Stimulated activated naive CD8-positive, alpha-beta T cell treated with anti-CD3 and anti-CD28 coated beads, Interleukin-15, amount 100 ng/mL, for 72 hours (primary cell): ENCODE data around the gene RHOD.

Experiments used
- ATAC-seq: fragments of 150-1000 bp; cut with Tn5 transposase; 2 replicates; pipeline ENCODE4 v1.10.0; 2021; ENCODE audit warnings: mild to moderate bottlenecking, moderate library complexity
- DNase-seq, 2 donors: peaks; one replicate each; pipeline ENCODE4 v3.0.0; 2021 to 2022
- H3K27ac Mint-ChIP-seq, 2 donors: one replicate each; pipeline ENCODE4 v1.8.0; 2022; ENCODE audit warnings: mild to moderate bottlenecking in 2 of 2, mixed read lengths in 2 of 2, moderate library complexity in 2 of 2
- H3K27me3 Mint-ChIP-seq: one replicate; pipeline ENCODE4 v1.8.0; 2022; ENCODE audit warnings: mixed read lengths
- H3K4me1 Mint-ChIP-seq: one replicate; pipeline ENCODE4 v1.8.0; 2022; ENCODE audit warnings: mild to moderate bottlenecking, mixed read lengths
- H3K4me3 Mint-ChIP-seq, 2 donors: one replicate each; pipeline ENCODE4 v1.8.0; 2022; ENCODE audit warnings: mild to moderate bottlenecking in 2 of 2, mixed read lengths in 2 of 2, moderate library complexity in 1 of 2
- H3K9me3 Mint-ChIP-seq, 2 donors: one replicate each; pipeline ENCODE4 v1.8.0; 2022; ENCODE audit warnings: mixed read lengths in 2 of 2

Gene RHOD

GRCh38 chr11:67050139-67050538, 6.5 kb upstream of the RHOD start:
- H3K27ac Mint-ChIP-seq, result no peak overlapping the region
- H3K4me3 Mint-ChIP-seq, result no peak overlapping the region
- peaks cover 2% of the 10 kb centered on the region for H3K4me1 Mint-ChIP-seq
- H3K27me3 Mint-ChIP-seq, result peaks cover 56% of the 10 kb centered on the region
- ATAC-seq (no peak), DNase-seq (no peak)
- H3K9me3 Mint-ChIP-seq, result no peaks in the 10 kb centered on the region

- no peak for ATAC-seq
- Mint-ChIP-seq H3K27me3 (peaks cover 61% of the 10 kb centered on the region), H3K4me3 (no peak overlapping the region), H3K4me1 (peaks cover 14% of the 10 kb centered on the region), H3K27ac (peak overlapping the region; percentile 51 to 86), H3K9me3 (no peaks in the 10 kb centered on the region)
- no peak for DNase-seq
These were observed 5.3 kb upstream of the RHOD start for GRCh38 chr11:67051180-67051893.

- DNase-seq (no peak), ATAC-seq (no peak)
- Mint-ChIP-seq H3K9me3 (no peaks in the 10 kb centered on the region), H3K27ac (peak overlapping the region in 1 of 2 donors; percentile 86), H3K4me1 (peaks cover 18% of the 10 kb centered on the region), H3K27me3 (peaks cover 64% of the 10 kb centered on the region), H3K4me3 (no peak overlapping the region)
These were observed 4.6 kb upstream of the RHOD start for GRCh38 chr11:67051945-67052488.

- Mint-ChIP-seq H3K27me3 (peaks cover 64% of the 10 kb centered on the region), H3K9me3 (no peaks in the 10 kb centered on the region), H3K27ac (no peak overlapping the region), H3K4me1 (peaks cover 18% of the 10 kb centered on the region), H3K4me3 (no peak overlapping the region)
- ATAC-seq (no peak), DNase-seq (no peak)
These were observed 3.8 kb upstream of the RHOD start for GRCh38 chr11:67052891-67053290.

GRCh38 chr11:67053896-67054329, 2.7 kb upstream of the RHOD start:
- H3K4me3 Mint-ChIP-seq, result no peak overlapping the region
- H3K9me3 Mint-ChIP-seq, result no peaks in the 10 kb centered on the region
- DNase-seq, result peak; percentile 29 to 54
- peaks cover 61% of the 10 kb centered on the region for H3K27me3 Mint-ChIP-seq
- no peak overlapping the region for H3K27ac Mint-ChIP-seq
- H3K4me1 Mint-ChIP-seq, result peaks cover 18% of the 10 kb centered on the region
- ATAC-seq, result peak; percentile 70

GRCh38 chr11:67054346-67054835, 2.3 kb upstream of the RHOD start:
- peaks cover 56% of the 10 kb centered on the region for H3K27me3 Mint-ChIP-seq
- no peak overlapping the region for H3K4me3 Mint-ChIP-seq
- ATAC-seq (no peak), DNase-seq (no peak)
- H3K9me3 Mint-ChIP-seq, result no peaks in the 10 kb centered on the region
- peaks cover 18% of the 10 kb centered on the region for H3K4me1 Mint-ChIP-seq
- H3K27ac Mint-ChIP-seq, result no peak overlapping the region

- Mint-ChIP-seq H3K4me3 (peak overlapping the region in 1 of 2 donors; percentile 18), H3K4me1 (peaks cover 18% of the 10 kb centered on the region), H3K9me3 (no peaks in the 10 kb centered on the region), H3K27me3 (peaks cover 50% of the 10 kb centered on the region), H3K27ac (no peak overlapping the region)
- ATAC-seq (peak; percentile 22), DNase-seq (peak in 1 of 2 donors; percentile 21)
These were observed 1.7 kb upstream of the RHOD start for GRCh38 chr11:67054836-67055523.

- DNase-seq, result no peak
- no peaks in the 10 kb centered on the region for H3K9me3 Mint-ChIP-seq
- peaks cover 18% of the 10 kb centered on the region for H3K4me1 Mint-ChIP-seq
- H3K4me3 Mint-ChIP-seq, result peak overlapping the region; percentile 86 to 93
- H3K27me3 Mint-ChIP-seq, result peaks cover 47% of the 10 kb centered on the region
- H3K27ac Mint-ChIP-seq, result peak overlapping the region in 1 of 2 donors; percentile 95
- ATAC-seq, result no peak
These were observed 835 bp upstream of the RHOD start for GRCh38 chr11:67055812-67056211.

- no peak overlapping the region for H3K27ac Mint-ChIP-seq
- H3K9me3 Mint-ChIP-seq, result no peaks in the 10 kb centered on the region
- H3K4me3 Mint-ChIP-seq, result peak overlapping the region; percentile 26 to 37
- peaks cover 18% of the 10 kb centered on the region for H3K4me1 Mint-ChIP-seq
- ATAC-seq (no peak), DNase-seq (no peak)
- H3K27me3 Mint-ChIP-seq, result peaks cover 33% of the 10 kb centered on the region
These were observed 592 bp downstream of the RHOD start for GRCh38 chr11:67057205-67057672.

GRCh38 chr11:67058506-67058905, 1.9 kb downstream of the RHOD start:
- H3K4me3 Mint-ChIP-seq, result no peak overlapping the region
- H3K27me3 Mint-ChIP-seq, result peaks cover 20% of the 10 kb centered on the region
- H3K9me3 Mint-ChIP-seq, result no peaks in the 10 kb centered on the region
- peaks cover 18% of the 10 kb centered on the region for H3K4me1 Mint-ChIP-seq
- DNase-seq, result no peak
- ATAC-seq, result no peak
- no peak overlapping the region for H3K27ac Mint-ChIP-seq

GRCh38 chr11:67059671-67060070, 3.0 kb downstream of the RHOD start:
- H3K4me3 Mint-ChIP-seq, result no peak overlapping the region
- no peaks in the 10 kb centered on the region for H3K9me3 Mint-ChIP-seq
- H3K27ac Mint-ChIP-seq, result no peak overlapping the region
- DNase-seq, result no peak
- H3K27me3 Mint-ChIP-seq, result peaks cover 19% of the 10 kb centered on the region
- H3K4me1 Mint-ChIP-seq, result peaks cover 18% of the 10 kb centered on the region
- no peak for ATAC-seq

- Mint-ChIP-seq H3K9me3 (no peaks in the 10 kb centered on the region), H3K4me3 (no peak overlapping the region), H3K27me3 (peaks cover 15% of the 10 kb centered on the region), H3K4me1 (peaks cover 16% of the 10 kb centered on the region), H3K27ac (peak overlapping the region in 1 of 2 donors; percentile 66)
- ATAC-seq (no peak), DNase-seq (no peak)
These were observed 3.5 kb downstream of the RHOD start for GRCh38 chr11:67060111-67060522.

- ATAC-seq (peak; percentile 9), DNase-seq (no peak)
- Mint-ChIP-seq H3K27me3 (no peaks in the 10 kb centered on the region), H3K4me3 (no peak overlapping the region), H3K27ac (no peak overlapping the region), H3K4me1 (no peaks in the 10 kb centered on the region), H3K9me3 (no peaks in the 10 kb centered on the region)
These were observed 6.1 kb downstream of the RHOD start for GRCh38 chr11:67062526-67063373.

- no peaks in the 10 kb centered on the region for H3K9me3 Mint-ChIP-seq
- DNase-seq (no peak), ATAC-seq (no peak)
- H3K4me1 Mint-ChIP-seq, result peaks cover under 1% of the 10 kb centered on the region
- peaks cover 12% of the 10 kb centered on the region for H3K27me3 Mint-ChIP-seq
- no peak overlapping the region for H3K27ac Mint-ChIP-seq
- no peak overlapping the region for H3K4me3 Mint-ChIP-seq
These were observed 9.7 kb downstream of the RHOD start for GRCh38 chr11:67066333-67066709.
